HL-60 (cell line): ENCODE results near the gene RBMS3.

Experiments used
- DNase-seq, 2 experiments: peaks; one replicate each; pipeline ENCODE4 v3.0.0-alpha.2; 2010 to 2020; ENCODE audit warnings: low read depth in 1 of 2, low spot score in 1 of 2
- H3K27ac ChIP-seq: fragments of 250-450 bp; sonication (Bioruptor Pico); replicated peaks from 2 replicates; pipeline ENCODE4 v1.5.1; 2020; ENCODE audit warnings: mild to moderate bottlenecking, moderate library complexity
- H3K27me3 ChIP-seq: fragments of 250-450 bp; sonication (Bioruptor Pico); 2 replicates; pipeline ENCODE4 v1.5.1; 2021; ENCODE audit warnings: mild to moderate bottlenecking, moderate library complexity; ENCODE audit not compliant: insufficient read depth, poor library complexity, severe bottlenecking
- H3K4me3 ChIP-seq: replicated peaks from 2 replicates; pipeline ENCODE4 v1.5.1; 2011; ENCODE audit warnings: mild to moderate bottlenecking, control low read depth, low read length; ENCODE audit not compliant: insufficient read depth
- CTCF ChIP-seq: IDR thresholded peaks from one replicate; pipeline ENCODE4 v1.5.1; 2011; ENCODE audit warnings: low read length, control low read depth, inconsistent platforms; ENCODE audit not compliant: insufficient read depth
- GABPA ChIP-seq: IDR thresholded peaks from 2 replicates; pipeline ENCODE4 v1.6.1; 2012; ENCODE audit warnings: low read depth
- POLR2AphosphoS5 ChIP-seq: IDR thresholded peaks from 2 replicates; pipeline ENCODE4 v1.6.1; 2012; ENCODE audit warnings: low read depth
- REST ChIP-seq: IDR thresholded peaks from 2 replicates; pipeline ENCODE4 v1.6.1; 2012; ENCODE audit warnings: low read depth; ENCODE audit not compliant: insufficient replicate concordance
- SPI1 ChIP-seq: IDR thresholded peaks from 2 replicates; pipeline ENCODE4 v1.6.1; 2012; ENCODE audit warnings: low read depth, mild to moderate bottlenecking, borderline replicate concordance

Gene RBMS3

GRCh38 chr3:29764603-29765254 is 483.9 kb downstream of the RBMS3 start:
- no peak for DNase-seq
- Histone ChIP-seq H3K27me3 (no peaks in the 10 kb centered on the region), H3K4me3 (no peak overlapping the region), H3K27ac (no peak overlapping the region)
- TF ChIP-seq GABPA, result no peak
- TF ChIP-seq POLR2AphosphoS5, result no peak
- no peak for TF ChIP-seq CTCF
- TF ChIP-seq REST, result no peak
- no peak for TF ChIP-seq SPI1

GRCh38 chr3:29771602-29772001 is 490.7 kb downstream of the RBMS3 start:
- TF ChIP-seq REST (no peak), SPI1 (no peak), CTCF (no peak), POLR2AphosphoS5 (no peak), GABPA (no peak)
- peak in 1 of 2 experiments; percentile 7 for DNase-seq
- H3K27me3 ChIP-seq, result no peaks in the 10 kb centered on the region
- H3K4me3 ChIP-seq, result no peak overlapping the region
- no peak overlapping the region for H3K27ac ChIP-seq

GRCh38 chr3:29772436-29772835 is 491.6 kb downstream of the RBMS3 start:
- H3K27me3 ChIP-seq, result no peaks in the 10 kb centered on the region
- no peak overlapping the region for H3K27ac ChIP-seq
- no peak for DNase-seq
- no peak overlapping the region for H3K4me3 ChIP-seq
- TF ChIP-seq SPI1 (no peak), REST (no peak), CTCF (no peak), POLR2AphosphoS5 (no peak), GABPA (no peak)
